HPDE6-E6E7 (cell line): ENCODE results near the gene TMCO4.

Experiments
- DNase-seq: peaks from one replicate; pipeline ENCODE4 v3.0.0; 2011; ENCODE audit warnings: missing footprints; ENCODE audit errors: extremely low spot score

The TMCO4 gene

DNA sequence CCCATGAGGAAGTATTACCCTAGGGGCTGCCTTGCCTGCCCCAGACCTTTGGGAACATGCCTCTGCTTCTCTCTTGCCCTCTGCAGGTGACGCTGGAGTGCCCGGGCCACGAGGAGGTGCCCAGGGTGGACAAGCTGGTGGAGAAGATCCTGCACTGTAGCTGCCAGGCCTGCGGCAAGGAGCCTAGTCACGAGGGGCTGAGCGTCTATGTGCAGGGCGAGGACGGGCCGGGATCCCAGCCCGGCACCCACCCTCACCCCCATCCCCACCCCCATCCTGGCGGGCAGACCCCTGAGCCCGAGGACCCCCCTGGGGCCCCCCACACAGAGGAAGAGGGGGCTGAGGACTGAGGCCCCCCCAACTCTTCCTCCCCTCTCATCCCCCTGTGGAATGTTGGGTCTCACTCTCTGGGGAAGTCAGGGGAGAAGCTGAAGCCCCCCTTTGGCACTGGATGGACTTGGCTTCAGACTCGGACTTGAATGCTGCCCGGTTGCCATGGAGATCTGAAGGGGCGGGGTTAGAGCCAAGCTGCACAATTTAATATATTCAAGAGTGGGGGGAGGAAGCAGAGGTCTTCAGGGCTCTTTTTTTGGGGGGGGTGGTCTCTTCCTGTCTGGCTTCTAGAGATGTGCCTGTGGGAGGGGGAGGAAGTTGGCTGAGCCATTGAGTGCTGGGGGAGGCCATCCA is 142.8 kb downstream of the TMCO4 start:
- no peak for DNase-seq

- DNase-seq = no peak
Measured at GRCh38 chr1:19656134-19656779, 143.5 kb downstream of the TMCO4 start.

GRCh38 chr1:19655718-19656080 is 144.0 kb downstream of the TMCO4 start:
- DNase-seq = no peak

DNA sequence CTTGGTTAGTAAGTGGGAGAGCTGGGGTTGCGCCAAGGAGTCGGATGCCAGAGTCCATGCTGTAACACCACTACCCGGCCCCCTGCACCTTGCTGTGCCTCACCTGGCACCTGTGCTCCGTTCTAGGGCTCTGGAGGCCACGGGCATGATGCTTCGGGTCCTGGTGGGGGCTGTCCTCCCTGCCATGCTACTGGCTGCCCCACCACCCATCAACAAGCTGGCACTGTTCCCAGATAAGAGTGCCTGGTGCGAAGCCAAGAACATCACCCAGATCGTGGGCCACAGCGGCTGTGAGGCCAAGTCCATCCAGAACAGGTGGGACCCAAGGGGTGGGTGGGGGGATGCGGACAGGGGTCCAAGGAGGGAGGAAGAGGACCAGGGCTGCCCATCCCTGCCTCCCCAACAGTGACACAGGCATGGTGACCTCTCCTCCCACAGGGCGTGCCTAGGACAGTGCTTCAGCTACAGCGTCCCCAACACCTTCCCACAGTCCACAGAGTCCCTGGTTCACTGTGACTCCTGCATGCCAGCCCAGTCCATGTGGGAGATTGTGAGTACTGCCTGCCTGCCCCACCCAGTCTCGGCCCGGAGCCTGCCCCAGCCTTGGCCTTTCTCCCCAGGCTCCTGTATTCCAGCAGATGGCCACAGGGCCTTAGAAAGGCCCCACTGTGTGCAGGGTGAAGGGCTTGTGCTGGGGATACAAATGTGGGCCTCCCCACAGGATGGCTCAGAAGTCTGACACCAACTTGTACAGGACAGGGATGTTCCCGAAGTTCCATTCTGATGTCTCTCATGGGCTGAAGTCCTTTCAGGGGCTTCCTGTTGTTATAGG is 144.6 kb downstream of the TMCO4 start:
- DNase-seq = no peak

DNA sequence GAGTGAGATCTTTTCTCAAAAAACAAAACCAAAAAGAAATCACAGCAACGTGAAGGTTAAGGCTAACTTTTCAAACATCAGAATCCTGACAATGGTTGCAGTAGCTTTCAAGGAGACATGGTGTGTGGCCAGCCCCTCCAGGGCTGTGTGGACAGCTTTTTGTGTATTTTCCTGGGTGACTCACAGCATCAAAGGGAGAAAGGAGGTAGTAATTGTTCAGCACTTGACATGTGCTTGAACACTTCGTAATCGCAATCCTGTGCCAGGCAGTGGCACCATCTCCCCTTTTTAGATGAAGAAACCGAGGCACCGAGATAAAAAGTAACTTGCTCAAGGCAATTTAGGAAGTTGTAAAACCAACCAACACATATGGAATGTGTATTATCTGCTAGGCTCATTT is 145.3 kb downstream of the TMCO4 start:
- DNase-seq = no peak

GRCh38 chr1:19651141-19651737 is 148.5 kb downstream of the TMCO4 start:
- DNase-seq = no peak

DNA sequence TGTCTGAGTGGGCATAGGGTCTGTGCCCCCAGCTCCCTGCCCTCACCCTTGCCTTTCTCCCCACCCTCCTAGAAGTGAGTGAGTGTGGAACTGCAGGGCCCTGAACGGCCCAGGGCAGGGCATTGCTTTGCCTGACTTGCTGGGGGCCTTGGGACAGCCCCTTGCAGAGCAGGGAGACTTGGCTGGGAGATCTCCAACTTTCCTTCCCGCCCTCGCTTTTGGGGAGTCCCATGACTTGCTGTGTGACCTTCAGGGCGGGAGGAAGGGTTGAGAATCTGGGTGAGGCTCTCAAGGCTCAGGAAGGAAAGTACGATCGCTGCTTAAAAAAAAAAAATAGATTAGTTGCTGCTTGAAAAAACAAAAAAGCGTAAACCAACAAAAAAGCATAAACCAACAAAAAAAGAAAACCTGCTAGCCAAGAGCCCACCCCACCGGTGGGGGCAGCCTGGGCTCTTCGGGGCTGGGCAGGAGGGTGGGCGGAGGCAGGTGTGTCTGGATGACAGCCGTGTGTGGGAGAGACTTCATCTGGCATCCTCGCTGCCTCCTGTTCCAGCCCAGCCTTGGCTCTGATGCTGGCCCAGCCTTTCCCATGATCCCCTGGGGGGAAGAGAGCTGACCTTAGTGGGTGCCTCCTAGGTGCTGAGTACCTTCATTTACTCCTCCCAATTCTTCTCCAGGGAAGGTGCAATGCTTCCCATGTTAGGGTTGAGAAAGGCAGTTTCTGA is 149.1 kb downstream of the TMCO4 start:
- DNase-seq = no peak

DNA sequence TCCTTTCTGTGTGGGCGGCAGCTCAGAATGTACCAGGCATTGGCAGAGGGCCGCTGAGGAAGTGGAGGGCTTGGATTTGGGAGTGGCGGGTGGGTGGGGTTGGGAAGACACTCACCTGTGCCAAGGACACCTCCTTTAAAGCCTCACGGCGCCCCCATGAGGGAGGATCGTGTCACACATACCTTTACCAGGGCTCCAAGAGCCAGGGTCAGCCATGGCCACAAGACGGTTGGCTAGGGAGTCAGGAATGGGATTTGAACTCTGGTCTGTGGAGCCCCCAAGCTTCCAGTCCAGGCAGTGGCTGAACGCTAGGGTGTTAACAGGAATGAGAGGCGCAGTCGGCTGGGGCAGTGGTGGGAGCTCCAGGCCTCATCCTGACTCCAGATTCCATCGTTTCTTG is 151.0 kb downstream of the TMCO4 start:
- DNase-seq = no peak

DNA sequence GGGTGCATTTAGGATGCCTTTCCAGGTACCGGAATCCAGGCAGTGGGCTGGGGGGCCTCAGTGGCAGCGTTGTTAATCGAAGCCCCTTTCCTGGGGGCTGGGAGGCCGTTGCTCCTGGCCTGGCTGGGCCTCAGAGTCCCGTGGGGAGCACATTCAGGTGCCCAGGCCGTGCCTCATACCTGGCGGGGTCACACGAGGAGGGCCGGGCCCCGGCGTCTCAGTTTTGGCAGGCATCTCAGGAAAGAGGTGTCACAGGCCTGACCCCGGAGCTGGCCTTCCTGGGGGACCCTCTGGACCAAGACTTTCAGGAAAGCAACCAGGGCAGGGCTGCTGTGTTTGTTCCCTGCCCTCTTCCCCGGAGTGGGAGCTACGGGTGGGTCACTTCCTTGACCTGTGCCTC is 151.5 kb downstream of the TMCO4 start:
- no peak for DNase-seq

- no peak for DNase-seq
Measured at GRCh38 chr1:19647643-19648042, 152.1 kb downstream of the TMCO4 start.

DNA sequence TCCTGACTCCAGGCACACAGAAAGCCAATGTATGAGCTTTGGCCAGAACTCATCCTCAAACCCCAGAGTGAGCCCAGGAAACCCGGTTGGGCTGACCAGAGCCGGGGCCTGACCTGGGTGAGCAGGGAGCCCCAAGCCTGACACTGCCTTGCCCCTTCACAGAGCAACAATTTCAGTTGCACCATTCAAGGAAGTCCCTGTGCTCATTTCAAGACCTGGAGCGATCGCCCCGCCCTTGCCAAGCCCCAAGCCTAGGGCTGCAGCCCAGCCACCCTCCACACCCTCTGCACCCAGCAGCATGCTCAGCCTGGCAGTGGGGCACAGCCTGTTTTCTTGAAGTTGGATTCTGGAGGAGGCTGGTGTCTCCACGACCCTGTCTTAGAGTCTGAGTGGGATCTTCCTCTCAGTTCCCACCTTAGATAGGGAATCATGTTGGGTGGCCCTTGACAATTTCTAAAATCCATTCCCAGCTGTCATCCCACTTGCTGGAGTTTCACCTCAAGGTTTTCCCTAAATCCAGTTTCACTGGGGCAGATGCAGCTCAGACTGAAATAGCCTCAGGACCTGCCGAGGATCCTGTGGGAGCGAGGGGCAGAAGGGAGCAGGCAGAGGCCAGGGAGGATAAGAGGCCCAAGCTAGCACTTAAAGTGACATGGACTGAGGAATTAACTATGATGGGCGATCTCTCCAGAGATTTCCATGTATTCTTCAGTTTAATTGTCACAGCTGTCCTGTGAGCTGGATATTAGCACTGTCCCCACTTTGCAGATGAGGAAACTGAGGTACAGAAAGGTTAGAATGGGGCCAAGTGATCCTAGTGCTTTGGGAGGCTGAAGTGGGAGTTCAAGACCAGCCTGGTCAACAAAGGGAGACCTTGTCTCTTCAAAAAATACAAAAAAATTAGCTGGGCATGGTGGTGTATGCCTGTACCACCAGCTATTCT is 153.1 kb downstream of the TMCO4 start:
- peak; percentile 57 for DNase-seq

- DNase-seq = no peak
Measured at GRCh38 chr1:19645411-19646251, 154.1 kb downstream of the TMCO4 start.

GRCh38 chr1:19644681-19645410 is 154.9 kb downstream of the TMCO4 start:
- DNase-seq = no peak

GRCh38 chr1:19644395-19644680 is 155.4 kb downstream of the TMCO4 start:
- no peak for DNase-seq

DNA sequence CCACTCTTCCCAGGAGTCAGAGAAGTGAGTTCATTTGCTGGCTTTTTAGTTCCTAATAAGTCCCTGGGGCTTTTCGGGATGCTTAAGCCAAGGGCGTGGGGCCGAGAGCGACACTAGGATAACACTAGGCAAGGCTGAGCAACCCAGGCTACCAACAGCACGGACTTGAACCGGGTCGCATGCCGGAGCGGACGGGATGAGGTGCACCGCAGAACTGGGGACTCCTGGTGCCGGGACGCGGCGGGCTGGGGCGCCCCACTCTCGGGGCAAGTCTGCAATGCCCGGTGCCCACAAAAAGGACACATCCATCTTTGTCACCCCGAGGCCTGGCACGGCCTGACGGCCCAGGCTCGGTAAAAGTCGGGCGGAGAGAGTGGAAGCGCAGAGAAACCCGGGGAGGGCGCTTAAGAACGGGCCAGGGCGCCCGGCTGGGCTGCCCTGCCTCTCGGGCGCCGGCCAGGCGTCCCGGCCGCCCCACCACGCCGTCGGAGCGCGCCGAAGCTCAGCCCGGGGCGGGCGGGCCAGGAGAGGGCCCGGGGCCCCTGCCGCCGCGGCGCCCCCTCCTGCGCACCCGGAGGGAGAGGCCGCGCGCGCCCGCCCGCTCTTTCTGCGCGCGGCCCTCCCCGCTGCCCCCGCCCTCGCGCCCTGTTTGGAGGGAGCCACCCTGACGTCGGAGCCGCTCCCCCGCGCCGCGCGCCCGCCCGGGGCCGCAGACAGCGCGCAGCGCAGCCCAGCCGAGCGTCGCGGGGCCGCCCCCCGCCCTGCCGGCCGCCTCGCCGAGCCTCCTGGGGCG is 155.9 kb downstream of the TMCO4 start, which contains the start of gene NBL1:
Gene NBL1, plus strand, starts transcription at position 710 of the 793 bp plus-strand sequence. CDS start 10,720 bp downstream, outside the sequence.
- DNase-seq = peak; percentile 62

DNA sequence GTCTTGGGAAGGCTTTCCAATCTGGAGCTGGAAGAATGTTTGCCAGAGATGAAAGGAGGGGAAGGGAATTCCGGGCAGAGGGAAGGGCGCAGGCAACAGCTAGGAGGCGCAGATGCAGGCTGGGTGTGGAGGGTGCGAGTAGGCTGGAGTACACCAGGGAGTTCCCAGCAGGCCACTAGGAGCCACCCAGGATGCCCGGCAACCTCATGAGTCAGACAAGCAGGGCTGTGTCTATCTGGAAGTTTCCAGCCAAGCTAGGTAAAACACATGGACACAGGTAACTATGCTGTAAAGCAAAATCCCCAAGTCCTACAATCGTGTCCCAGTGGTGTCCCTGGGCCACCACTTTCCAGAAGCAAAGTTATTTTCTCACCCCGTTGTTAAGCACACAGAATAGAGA is 156.6 kb downstream of the TMCO4 start:
- DNase-seq = peak; percentile 93

GRCh38 chr1:19640363-19641316 is 159.1 kb downstream of the TMCO4 start:
- DNase-seq = peak; percentile 76
